RWPE1 (cell line): Measurements from ENCODE around the gene CREB5.

Source experiments
- CTCF ChIA-PET: fragments of 350-600 bp; sonication (Branson Sonifier 250); formaldehyde crosslinking; extraction: SDS; loops from one replicate; lab custom pipeline; 2021; lab: Yijun Ruan, JAX
- POLR2A ChIA-PET: fragments of 400-600 bp; formaldehyde crosslinking; extraction: SDS; loops from one replicate; lab custom pipeline; 2020; ENCODE audit warnings: antibody characterized with exemption; ENCODE audit not compliant: low non-redundant PET; lab: Yijun Ruan, JAX
- DNase-seq: peaks from one replicate; pipeline ENCODE4 v3.0.0; 2012; ENCODE audit warnings: low spot score
- H3K27ac ChIP-seq: fragments of 450-650 bp; 2 replicates; pipeline ENCODE4 v1.5.1; 2017
- TF ChIP-seq, protein P1 (sequence below): fragments of 450-650 bp; conservative IDR thresholded peaks from 2 replicates; pipeline ENCODE4 v1.5.1; 2017; ENCODE audit warnings: low read depth, mild to moderate bottlenecking

CREB5 gene

DNA sequence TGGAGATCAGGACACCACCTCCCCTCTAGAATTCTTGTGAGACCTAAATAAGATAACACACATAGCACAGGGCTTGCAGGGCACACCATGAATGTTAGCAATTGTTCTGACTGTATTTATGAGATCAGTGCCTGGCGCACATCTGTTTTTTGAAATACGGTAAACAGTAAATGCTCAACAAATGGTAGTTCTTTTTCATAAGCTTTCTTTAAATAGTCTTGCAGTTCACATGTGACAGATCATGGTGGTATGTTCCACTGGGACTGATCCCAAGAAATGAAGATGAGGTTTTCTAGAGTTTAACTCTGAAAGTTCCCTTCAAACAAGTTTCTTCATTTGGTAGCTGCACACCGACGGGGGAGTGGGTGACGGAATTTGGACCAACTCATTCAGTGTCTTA is 34.8 kb downstream of the CREB5 start:
- ChIA-PET POLR2A (no interaction called here), CTCF (no interaction called here)
- no peak for DNase-seq

DNA sequence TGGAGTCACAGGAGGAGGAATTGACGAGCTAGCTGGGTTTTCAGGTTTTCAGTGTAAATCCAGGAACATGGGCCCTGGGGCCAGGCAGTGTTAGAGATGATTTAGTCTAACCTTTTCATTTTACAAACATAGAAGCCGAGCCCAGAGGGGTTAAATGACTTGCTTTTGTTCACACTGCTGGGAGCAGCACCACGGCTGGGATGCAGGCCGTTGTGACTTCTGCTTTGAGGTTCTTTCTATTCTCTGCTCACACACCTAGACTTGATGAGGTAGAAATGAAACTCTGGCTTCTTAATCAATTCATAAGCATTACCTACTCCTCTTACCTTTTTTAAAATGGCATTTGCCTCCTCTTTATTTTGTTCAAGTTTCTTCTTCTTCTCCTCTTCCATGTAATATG is 36.4 kb downstream of the CREB5 start:
- DNase-seq: no peak
- ChIA-PET CTCF (no interaction called here), POLR2A (no interaction called here)
- TF ChIP-seq, protein P1, sequence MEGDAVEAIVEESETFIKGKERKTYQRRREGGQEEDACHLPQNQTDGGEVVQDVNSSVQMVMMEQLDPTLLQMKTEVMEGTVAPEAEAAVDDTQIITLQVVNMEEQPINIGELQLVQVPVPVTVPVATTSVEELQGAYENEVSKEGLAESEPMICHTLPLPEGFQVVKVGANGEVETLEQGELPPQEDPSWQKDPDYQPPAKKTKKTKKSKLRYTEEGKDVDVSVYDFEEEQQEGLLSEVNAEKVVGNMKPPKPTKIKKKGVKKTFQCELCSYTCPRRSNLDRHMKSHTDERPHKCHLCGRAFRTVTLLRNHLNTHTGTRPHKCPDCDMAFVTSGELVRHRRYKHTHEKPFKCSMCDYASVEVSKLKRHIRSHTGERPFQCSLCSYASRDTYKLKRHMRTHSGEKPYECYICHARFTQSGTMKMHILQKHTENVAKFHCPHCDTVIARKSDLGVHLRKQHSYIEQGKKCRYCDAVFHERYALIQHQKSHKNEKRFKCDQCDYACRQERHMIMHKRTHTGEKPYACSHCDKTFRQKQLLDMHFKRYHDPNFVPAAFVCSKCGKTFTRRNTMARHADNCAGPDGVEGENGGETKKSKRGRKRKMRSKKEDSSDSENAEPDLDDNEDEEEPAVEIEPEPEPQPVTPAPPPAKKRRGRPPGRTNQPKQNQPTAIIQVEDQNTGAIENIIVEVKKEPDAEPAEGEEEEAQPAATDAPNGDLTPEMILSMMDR: no peak
- H3K27ac ChIP-seq: no peak overlapping the region

More for the DNA sequence above, 34.8 kb downstream of the CREB5 start:
- H3K27ac ChIP-seq: no peak overlapping the region
- TF ChIP-seq, protein P1: no peak

DNA sequence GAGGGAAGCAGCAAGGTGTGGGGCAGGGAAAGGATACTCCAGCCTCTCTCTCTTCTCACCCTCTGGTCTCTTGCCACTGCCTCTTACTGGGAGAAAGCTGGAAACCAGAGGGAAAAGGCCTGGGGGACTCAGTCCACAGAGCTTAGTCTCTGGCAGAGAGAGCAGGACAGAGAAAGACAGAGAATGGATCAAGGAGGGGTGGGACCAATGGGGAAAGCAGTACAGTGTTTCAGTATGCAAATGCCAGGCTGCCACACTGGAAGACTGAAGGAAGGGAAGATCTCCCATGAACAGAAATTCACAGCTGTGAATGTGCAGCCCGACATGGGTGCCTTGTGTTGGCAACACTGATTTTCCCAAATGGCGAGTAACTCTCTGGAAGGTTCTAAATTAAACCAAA is 40.4 kb downstream of the CREB5 start:
- TF ChIP-seq, protein P1: no peak
- CTCF ChIA-PET: no interaction called here
- DNase-seq: no peak
- no peak overlapping the region for H3K27ac ChIP-seq
- POLR2A ChIA-PET: no interaction called here

DNA sequence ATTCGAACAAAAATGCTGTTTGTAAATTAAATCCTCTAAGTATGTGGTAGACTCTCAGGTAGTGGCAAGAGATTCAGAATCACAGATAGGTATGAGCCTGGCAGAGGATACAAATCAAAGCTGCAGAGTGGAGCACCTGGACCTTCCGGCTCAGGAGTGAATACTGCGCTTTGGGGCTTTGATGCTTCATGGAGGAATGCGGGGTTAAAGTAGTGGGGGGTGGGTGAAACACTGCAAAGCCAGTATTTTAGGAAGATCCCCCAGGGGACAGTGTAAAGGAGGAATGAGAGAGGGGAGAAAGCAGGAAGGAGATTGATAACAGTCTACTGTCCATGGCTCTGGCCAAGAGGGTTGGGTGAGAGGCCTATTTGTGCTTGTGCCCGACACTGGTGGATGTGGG is 43.2 kb downstream of the CREB5 start:
- ChIA-PET POLR2A (no interaction called here), CTCF (no interaction called here)
- H3K27ac ChIP-seq: no peak overlapping the region
- no peak for DNase-seq
- TF ChIP-seq, protein P1: no peak

DNA sequence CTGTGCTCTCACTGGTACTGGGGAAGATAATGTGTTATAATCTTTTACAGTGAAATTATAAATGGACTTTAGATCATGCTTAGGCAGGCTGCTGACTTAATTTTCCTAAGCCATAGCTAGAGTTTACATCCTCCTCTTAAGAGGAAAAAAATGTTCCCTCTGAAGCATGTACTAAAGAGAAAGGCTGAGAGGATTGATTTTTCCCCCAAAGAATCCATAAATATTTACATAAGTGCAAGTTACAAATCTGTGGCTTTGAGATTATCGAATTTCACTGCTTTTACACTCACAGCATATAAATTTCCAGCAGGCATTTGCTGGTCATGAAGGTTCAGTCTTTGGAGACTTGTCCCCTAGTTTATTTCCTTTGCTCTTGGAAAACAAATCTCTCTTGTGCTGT is 43.7 kb downstream of the CREB5 start:
- ChIA-PET POLR2A (no interaction called here), CTCF (no interaction called here)
- DNase-seq: no peak
- TF ChIP-seq, protein P1: no peak
- no peak overlapping the region for H3K27ac ChIP-seq

DNA sequence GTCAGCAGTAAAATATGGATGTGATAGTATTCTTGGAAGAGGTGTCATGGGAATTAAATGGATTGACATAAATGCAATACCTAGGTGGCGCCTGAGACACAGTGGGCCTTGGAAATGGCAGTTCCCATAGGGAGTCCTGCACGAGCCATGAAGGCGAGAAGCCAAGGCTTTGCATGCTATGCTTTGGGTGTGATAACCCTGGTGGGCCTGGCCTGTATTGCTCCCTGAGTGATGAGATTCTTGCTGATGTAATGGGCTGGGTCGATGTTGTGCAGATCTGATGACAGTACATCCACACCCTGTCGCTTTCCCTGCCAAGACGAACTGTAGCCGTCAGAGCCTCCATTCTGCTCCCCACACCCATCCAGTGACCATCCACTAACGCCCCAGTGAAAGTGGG is 46.4 kb downstream of the CREB5 start:
- no peak overlapping the region for H3K27ac ChIP-seq
- POLR2A ChIA-PET: no interaction called here
- CTCF ChIA-PET: no interaction called here
- TF ChIP-seq, protein P1: no peak
- DNase-seq: no peak

DNA sequence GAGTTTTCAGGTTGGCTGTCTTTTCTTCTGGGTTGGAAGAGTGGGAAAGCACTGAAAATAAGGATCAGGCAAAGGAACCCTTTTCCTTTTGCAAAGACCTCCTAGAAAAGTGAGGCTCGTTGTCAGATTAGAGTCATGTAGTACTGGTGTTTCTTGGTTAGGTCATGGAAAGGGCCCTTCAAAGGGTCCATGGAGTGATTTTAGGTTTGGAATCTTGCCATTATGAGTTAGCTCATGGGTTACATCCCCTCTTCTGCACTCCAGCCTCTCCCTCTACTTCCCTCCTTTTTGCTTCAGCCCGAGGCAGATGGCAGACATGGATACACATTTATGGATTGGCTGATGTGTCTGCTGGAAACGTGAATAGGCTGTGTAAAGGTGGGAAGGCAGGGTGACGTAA is 47.0 kb downstream of the CREB5 start:
- DNase-seq: no peak
- TF ChIP-seq, protein P1: no peak
- POLR2A ChIA-PET: no interaction called here
- no peak overlapping the region for H3K27ac ChIP-seq
- CTCF ChIA-PET: no interaction called here
